Measurements from ENCODE around the gene TPSG1.
"Not testable (repeated sequence)": the region's sequence is repeated elsewhere in the genome, so short reads cannot be mapped to it uniquely, and the experiment has no call there.

Gene TPSG1

GRCh38 chr16:1230471-1231212, 5.6 kb upstream of the TPSG1 start:
- DNase-seq (ENCODE audit: low read depth), result not testable (repeated sequence)

GRCh38 chr16:1230084-1230470, 5.0 kb upstream of the TPSG1 start, which contains the start of gene TPSB2:
TSS of gene TPSB2 (minus strand) at chr16:1230184. CDS start at chr16:1229951, 233 bp downstream.
- DNase-seq (ENCODE audit: low read depth), result not testable (repeated sequence)

- DNase-seq (ENCODE audit: low read depth), result not testable (repeated sequence)
Measured at GRCh38 chr16:1229476-1229875, 4.4 kb upstream of the TPSG1 start.

- not testable (repeated sequence) for DNase-seq (ENCODE audit: low read depth)
Measured at GRCh38 chr16:1228227-1228626, 3.2 kb upstream of the TPSG1 start.

DNA sequence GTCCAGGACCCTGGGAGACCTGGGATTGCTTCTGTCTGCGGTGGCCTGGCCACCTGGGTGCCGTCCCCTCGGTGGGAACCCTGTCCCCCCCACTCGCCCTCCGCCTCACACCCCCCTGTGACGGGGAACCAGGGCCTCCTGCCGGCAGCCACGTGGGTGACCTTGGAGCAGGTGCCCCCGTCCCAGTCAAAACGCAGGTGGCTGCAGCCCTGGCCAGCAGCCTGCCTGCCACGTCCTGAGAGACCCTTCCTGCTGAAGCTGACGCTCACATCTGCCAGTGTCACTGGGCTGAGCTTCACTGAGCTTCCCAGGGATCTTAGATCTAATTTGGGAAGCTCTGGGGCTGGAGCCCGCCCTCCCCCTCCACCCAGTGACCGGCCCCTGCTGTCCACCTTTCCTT, 1.6 kb upstream of the TPSG1 start:
- not testable (repeated sequence) for DNase-seq (ENCODE audit: low read depth)

DNA sequence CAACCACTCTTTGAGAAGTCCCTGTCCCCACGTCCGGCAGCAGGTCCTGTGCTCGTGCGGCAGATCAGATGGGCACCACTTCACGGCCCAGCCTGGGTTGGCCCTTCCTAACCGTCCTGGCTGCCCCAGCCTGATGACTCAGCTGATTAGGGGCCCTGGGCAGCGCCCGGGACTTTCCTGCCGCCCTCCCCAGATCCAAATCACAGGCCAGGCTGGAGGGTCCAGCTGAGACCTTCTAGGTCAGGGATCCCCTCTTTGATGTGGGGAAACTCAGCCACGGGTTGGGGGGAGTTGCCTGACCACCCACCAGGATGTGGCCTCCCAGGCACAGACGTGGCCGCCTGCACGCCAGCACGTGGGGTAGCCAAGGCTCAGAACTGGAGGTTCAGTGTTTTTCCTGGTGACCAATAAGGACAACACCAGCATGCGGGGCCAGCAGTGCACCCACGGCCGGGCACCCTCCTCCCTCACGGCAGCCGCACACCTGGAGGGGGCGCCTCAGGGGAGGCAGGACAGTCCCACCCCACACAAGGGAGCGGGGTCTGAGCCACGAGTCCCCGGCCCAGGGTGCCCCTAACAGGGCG, 752 bp upstream of the TPSG1 start:
- not testable (repeated sequence) for DNase-seq (ENCODE audit: low read depth)

GRCh38 chr16:1224558-1224957, 510 bp downstream of the TPSG1 start:
- no peak for DNase-seq (ENCODE audit: low read depth)

GRCh38 chr16:1223355-1224214, 1.5 kb downstream of the TPSG1 start:
- DNase-seq (ENCODE audit: low read depth), result no peak

DNA sequence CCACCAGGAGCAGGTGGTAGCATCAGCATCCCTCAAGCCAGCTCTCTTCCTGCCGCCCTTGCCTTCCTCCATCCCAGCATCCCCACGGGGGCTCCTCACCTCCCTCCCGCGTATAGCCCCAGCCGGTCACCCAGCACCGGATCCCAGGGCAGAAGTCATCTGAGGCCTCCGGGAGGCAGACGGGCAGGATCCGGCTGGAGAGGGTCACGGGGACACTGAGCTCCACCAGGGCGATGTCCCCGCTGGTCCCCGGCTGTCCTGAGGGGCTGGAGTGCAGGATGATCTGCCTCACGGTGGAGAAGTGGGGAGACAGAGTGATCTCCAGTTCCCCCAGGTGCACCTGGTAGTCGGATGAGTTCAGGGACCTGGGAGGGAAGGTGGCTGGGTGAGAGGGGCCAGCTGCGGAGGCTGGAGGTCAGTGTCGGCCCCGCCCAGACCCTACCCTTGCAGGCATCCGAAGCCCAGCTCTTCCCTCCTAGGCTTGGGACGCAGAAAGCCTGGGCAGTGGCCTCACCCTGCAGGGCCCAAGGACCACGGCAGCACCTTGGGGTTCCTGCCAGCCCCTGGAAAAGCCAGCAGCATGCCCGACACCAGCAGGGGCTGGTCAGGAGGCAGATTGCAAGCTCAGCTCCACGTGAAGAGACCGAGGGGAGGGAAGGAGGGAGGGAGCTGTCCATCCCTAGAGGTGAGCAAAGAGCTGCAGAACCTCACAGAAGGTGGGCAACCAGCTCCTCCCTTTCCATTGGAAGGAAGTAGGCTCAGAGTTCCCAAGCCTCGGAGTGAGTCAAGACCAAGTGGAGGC, 2.3 kb downstream of the TPSG1 start:
- no peak for DNase-seq (ENCODE audit: low read depth)

DNA sequence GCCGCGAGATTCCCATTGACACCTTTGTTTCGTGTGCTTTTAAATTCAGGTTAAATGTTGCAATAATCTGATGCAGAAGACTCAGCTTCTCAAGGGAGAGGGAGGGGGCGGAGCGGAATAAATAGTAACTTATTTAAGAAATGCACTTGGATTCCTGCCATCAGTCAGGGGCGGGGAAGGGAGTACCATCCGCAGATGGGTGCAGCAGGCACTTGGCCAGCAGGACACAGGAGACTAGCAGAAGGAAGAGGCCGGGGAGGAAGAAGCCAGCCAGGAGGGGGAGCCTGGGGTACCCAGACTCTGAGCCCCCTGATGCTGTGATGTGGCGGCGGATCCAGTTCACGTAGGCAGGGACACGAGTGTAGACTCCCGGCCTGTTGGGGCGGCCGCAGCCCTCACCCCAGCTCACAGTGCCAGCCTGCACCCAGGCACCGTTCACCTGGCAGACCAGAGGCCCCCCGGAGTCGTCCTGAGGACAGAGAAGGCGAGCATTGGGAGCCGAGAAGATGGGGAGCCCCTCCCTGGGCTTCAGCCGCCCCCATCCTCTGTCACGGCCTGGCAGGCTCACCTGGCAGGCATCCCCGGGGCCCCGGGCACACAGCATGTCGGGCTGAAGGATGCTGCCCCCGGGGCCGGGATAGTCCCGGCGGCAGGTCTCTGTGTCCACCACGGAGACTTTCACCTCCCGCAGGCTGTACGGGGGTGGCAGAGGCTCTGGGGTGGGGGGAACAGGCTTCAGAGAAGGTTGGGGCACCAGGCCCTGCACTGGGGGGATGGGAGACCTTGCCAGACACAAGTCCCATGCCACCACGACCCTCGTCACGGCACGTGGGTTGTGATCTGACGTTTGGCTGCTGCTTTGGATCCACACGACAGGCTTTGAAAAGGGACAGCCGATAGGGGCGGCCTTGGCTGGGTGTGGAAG, 3.2 kb downstream of the TPSG1 start:
- no peak for DNase-seq (ENCODE audit: low read depth)

DNA sequence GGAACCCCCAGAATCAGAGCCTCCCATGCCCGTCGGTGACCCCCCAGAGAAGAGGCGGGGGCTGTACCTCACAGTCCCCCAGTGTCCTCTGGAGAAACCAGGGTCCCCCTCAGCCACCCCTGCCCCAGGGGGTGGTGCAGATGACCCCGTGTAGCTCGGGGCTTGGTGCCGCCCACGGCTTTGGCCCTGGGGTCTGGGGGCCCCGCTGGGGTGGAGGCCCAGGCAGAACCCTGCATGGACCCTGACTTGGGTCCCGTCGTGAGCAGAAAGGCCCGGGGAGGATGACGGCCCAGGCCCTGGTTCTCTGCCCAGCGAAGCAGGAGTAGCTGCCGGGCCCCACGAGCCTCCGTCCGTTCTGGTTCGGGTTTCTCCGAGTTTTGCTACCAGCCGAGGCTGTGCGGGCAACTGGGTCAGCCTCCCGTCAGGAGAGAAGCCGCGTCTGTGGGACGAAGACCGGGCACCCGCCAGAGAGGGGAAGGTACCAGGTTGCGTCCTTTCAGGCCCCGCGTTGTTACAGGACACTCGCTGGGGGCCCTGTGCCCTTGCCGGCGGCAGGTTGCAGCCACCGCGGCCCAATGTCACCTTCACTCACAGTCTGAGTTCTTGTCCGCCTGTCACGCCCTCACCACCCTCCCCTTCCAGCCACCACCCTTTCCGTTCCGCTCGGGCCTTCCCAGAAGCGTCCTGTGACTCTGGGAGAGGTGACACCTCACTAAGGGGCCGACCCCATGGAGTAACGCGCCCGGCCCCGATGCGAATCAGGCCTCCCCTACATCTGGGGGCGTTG, 4.0 kb downstream of the TPSG1 start:
- DNase-seq (ENCODE audit: low read depth), result no peak

DNA sequence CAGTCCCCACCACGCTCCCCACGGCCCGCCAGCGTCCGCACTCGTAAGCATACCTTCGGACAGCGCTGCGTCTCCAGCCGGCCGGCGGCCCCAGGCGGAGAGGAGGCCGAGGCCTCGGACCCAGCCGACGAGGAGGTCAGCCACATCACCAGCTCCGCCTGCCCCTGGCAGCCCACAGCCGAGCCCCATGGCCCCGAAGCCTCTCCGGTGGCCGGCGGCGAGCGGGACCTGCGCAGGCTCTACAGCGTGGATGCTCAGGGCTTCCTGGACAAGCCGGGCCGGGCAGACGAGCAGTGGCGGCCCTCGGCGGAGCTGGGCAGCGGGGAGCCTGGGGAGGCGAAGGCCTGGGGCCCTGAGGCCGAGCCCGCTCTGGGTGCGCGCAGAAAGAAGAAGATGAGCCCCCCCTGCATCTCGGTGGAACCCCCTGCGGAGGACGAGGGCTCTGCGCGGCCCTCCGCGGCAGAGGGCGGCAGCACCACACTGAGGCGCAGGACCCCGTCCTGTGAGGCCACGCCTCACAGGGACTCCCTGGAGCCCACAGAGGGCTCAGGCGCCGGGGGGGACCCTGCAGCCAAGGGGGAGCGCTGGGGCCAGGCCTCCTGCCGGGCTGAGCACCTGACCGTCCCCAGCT, 4.9 kb downstream of the TPSG1 start:
- no peak for DNase-seq (ENCODE audit: low read depth)

- DNase-seq (ENCODE audit: low read depth), result no peak
Measured at GRCh38 chr16:1218930-1219611, 6.0 kb downstream of the TPSG1 start.

GRCh38 chr16:1218061-1218929, 6.8 kb downstream of the TPSG1 start:
- DNase-seq (ENCODE audit: low read depth), result no peak

DNA sequence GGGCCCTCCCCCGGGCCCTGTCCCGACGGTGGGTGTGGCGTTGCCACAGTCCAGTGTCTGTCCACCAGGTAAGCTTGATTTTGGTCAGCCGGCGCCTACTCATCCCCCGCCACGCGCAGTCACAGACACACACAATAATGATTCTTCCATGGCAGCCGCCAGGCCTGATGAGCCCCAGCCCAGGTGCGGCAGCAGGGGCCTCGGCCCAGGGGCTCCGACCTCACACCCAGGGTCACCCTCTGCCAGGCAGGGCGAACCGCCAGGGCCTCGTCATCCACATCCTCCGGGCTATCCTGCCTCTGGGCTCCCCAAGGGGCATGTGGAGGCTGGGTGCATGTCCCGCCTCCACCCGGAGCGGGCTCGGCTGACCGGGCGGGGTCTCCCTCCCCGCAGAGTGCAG, 7.5 kb downstream of the TPSG1 start:
- DNase-seq (ENCODE audit: low read depth), result no peak

- DNase-seq (ENCODE audit: low read depth), result no peak
Measured at GRCh38 chr16:1216681-1217400, 8.2 kb downstream of the TPSG1 start.

- DNase-seq (ENCODE audit: low read depth), result no peak
Measured at GRCh38 chr16:1216296-1216619, 8.8 kb downstream of the TPSG1 start.
